Cardiac septum (tissue), 1 donor: Measurements from ENCODE around the gene LIG1. TPM values are rescaled to one million over a fixed set of nuclear protein-coding genes. Genes with fewer than 3 reads are reported as not detected.

ENCODE experiments used
- DNase-seq: peaks from one replicate; pipeline ENCODE4 v3.0.0-alpha.2; 2020; ENCODE audit warnings: low spot score
- intact Hi-C: fragments of 100-400 bp; cut with DNase I; formaldehyde crosslinking; loops from one replicate; pipeline ENCODE4 v1.14.0; 2022
- long read RNA-seq: library from polyadenylated mRNA; unstranded; transcript quantifications from one replicate; pipeline ENCODE4 v2.0.0, GENCODE V29; 2021
- total RNA-seq: library from RNA; stranded (reverse); fragmentation: NEBNext Ultra II Directional; extraction: Animal tissue kit (Norgen Biotek cat#: 25700); gene quantifications from one replicate; pipeline ENCODE4 v1.2.1, GENCODE V29; 2021
- donor health status: DM: no; HTN: no; CAD: no.

LIG1 gene
- total RNA-seq, result 5.2 TPM
- long read RNA-seq, partial matches to known transcripts, result 3 of 6 reads
- long read RNA-seq, other reads (novel, unspliced or antisense), result 2 of 6 reads

DNA sequence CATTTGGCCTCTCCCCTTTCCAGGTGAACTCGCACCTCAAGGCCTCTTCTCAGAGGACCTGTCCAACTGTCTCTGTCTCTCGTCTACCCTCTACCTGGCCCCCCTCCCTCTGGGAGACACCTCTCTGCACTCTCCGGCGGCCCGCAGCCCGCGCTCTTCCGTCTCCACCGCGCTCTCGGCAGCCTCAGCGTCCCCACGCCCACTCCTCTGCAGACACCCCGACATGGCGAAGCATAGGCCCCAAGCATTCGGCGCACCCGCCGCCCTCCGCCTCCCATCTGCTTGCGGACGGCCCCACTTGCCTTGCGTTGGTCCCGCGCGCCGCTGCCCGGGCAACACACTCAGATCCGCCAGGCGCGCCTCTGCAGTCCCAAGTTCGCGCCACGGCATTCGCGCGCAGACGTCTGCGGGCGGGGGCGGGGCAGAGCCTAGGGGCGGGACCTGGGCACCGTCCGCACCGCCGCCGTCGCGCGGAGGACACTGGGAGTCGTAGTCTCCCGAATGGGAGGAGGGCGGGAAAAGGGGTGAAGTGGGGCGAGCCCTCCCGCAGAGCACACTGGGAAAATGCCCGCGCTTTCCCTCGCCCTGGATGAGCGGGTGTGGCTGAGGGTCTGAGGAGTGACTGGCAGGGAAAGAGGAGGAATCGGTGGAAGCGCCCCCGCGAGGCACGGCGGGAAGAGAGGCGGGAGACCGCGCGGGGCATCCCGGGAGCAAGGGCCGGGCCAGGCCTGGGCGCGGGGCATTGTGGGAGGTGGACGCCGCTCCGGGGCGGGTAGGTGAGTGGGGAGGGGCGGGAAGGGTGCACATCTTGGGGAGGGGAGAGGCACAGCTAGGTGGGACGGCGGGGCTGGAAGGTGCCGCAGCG lies at the start of gene LIG1, which contains the start of gene ZSWIM9:
Gene LIG1 (minus strand): TSS at position 406 of the 865 bp plus-strand sequence. CDS start 4,778 bp downstream, outside the sequence.
Gene ZSWIM9 (plus strand): TSS at position 742 of the 865 bp plus-strand sequence. CDS start 1,123 bp downstream, outside the sequence.
- DNase-seq, result peak; percentile 96
- intact Hi-C loops, result loop anchor here (1.0 kb wide), 1 partner anchor 34 kb away; no protein-coding TSS in a partner anchor

GRCh38 chr19:48218997-48219396 lies 48.9 kb upstream of the LIG1 start:
- DNase-seq, result no peak
- intact Hi-C loops, result no loop called here

- DNase-seq, result no peak
- intact Hi-C loops, result no loop called here
Observed at GRCh38 chr19:48216933-48217332, 46.8 kb upstream of the LIG1 start.

DNA sequence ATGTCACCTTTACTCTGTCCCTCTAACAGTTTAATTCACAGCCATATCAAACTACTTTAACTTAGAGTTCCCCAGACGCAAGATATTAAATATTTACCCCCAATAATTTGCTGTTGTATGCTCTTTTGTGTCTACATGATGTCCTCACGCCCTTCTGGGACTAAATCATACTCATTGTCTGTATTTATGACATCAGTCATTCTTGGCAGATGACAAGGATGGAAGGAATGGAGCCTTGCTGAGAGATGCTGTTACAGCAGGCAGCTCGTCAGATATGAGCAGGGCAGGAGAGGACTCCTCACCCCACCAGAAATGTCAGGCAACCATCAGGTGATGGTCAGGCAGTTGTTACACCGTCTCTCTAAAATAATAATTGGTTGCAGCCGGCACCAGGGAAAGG lies 43.8 kb upstream of the LIG1 start:
- no peak for DNase-seq
- intact Hi-C loops, result no loop called here

GRCh38 chr19:48210005-48210404 lies 39.9 kb upstream of the LIG1 start:
- no peak for DNase-seq
- intact Hi-C loops, result no loop called here

DNA sequence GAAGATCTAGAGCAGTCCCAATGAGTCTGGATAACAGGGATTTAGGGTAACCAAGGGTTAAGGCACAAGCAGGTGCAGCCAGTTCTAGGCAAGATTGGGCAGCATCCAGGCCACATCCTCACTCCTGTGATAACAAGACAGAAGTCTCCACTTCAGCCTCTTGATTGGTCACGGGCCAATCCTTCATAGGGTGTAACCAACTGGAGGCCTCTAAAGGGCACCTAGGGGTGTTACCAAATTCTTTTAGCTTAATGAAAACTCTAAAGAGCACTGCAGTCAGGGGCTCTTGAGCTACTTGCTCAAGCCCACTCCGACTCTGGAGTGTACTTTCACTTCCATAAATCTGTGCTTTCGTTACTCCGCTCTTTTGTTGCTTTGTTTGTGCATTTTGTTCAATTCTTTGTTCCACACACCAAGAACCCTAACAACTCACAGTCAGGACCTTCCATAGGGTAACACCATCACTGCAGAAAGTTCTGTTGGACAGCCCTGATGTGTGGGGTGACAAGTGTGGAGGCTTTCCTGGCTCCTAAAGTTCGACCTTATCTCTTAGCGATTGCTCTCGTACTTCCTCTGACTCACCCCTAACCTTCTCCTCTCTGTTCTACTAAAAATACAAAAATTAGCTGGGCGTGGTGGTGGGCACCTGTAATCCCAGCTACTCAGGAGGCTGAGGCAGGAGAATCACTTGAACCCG lies 36.4 kb upstream of the LIG1 start:
- DNase-seq, result no peak
- intact Hi-C loops, result no loop called here

- intact Hi-C loops, result loop anchor here (1.0 to 5.0 kb wide), 2 partner anchors 34 to 53 kb away; partner anchors contain the start of genes CARD8, LIG1 and ZSWIM9
- DNase-seq, result peak; percentile 97
Observed at GRCh38 chr19:48203794-48204628, 33.9 kb upstream of the LIG1 start.

DNA sequence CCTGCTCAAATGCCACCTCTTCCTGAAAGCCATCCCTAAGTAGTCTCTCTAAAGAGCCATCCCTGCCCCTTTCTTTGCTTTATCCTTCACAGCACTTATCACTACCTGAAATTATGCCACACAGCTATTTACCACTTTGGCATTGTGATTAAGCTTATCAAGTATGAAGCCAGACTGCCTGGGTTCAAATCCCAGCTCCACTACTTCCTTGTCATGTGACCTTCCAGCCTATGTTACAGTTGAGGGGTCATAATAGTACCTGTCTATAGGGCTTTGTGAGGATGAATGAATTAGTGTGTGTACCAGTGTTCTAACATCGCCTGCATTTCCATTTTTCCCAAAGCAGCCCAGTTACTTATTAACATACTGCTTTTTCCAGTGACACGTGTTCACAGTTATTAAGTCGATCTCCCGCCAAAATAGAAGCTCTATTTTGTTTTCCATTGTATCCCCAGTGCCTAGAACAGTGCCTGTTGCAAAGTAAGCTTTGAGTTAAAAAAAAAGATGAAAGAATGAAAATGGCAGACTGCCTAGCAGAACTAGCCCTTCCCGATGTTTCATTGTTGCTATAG lies 33.2 kb upstream of the LIG1 start:
- intact Hi-C loops, result loop anchor here (5.0 kb wide), 1 partner anchor 54 kb away; the partner anchor contains the start of gene CARD8
- DNase-seq, result no peak

DNA sequence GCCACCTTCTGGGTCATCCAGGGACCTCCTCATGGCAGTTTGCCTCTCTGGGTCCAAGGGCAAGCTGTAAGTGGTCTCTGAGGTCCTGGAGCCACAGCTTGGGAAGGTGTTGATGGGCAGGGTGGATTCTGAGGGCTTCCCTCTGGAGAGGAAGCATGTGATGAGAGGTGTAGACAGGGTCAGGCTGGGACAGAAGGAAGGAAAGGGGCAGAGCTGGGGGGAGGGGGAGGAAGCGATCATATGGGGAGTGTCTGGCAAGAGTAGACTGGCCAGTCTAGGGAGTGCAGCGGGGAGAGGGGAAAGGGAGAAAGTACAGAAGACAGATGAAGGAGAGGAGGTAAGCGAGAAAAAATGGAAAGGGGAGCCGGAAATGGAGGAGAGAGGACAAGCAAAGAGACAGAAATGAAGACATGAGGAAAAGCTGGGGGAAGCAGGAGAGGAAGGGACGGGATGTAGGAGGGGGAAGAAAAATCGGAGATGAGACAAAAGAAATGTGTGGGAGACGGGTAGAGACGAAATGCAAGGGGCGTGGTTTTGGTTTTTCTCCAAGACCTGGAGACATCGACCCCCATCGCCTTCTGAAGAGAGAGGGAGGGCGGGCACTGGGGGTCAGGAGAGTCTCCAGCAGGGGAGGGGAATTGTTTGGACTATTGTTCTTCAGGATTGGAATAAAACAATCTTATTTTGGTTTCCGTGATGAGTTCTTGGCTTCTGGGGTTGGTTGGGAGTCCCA lies 27.0 kb upstream of the LIG1 start:
- intact Hi-C loops, result no loop called here
- DNase-seq, result no peak

- intact Hi-C loops, result no loop called here
Observed at GRCh38 chr19:48196321-48196763, 26.2 kb upstream of the LIG1 start.

GRCh38 chr19:48194844-48195830 lies 25.0 kb upstream of the LIG1 start:
- intact Hi-C loops, result no loop called here
- no peak for DNase-seq

More at GRCh38 chr19:48196321-48196763, 26.2 kb upstream of the LIG1 start:
- no peak for DNase-seq

DNA sequence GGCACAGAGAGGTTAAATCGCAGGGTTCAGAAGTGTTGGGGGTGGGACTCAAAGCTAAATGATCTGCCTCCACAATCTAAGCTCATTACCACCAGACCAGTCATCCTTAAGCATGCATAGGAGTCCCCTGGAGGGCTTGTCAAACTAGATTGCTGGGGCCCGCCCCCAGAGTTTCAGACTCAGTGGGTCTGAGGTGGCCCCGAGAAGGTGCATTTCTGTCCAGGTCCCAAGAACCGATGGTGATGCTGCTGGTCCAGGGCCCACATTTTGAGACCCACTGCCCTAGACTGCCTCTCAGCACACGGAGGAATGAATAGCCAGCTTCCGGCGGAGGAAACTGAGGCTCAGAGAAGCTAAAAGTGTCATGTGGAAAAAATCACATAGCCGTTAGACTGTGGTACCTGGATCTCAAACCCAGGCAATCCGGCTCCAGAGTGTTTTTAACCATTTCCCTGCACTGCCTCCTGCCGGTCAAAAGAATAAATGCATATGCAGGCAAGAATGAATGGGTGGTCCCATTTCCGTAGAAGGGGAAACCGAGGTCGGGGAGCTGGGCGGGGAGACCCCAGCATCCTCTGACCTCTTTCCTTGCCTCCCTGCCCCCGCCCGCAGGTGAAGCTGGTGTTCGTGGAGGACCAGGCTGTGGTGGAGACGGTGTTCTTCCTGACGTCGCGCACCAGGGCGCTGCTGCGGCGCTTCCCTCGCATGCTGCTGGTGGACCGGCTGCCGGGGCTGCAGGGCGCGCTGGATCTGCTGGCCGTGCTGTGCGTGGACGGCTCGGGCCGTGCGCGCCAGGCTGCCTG lies 24.1 kb upstream of the LIG1 start:
- no peak for DNase-seq
- intact Hi-C loops, result no loop called here

- intact Hi-C loops, result no loop called here
- no peak for DNase-seq
Observed at GRCh38 chr19:48192750-48193149, 22.6 kb upstream of the LIG1 start.

DNA sequence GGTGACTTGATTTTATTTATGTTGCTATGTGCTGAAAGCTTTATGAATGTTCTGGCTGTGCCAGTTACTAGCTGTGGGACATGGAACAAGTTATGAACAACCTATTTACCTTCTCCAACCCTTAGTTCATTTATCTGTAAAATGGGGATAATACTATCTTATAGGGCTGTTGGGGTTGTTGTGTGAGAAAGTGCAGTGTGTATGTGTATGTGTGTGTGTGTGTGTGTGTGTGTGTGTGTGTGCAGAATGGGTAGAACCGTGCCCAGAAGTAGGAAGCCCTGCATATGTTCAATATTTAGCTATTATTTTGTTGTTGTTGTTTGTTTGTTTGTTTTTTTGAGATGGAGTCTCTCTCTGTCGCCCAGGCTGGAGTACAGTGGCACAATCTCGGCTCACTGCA lies 20.7 kb upstream of the LIG1 start:
- intact Hi-C loops, result no loop called here
- DNase-seq, result no peak

GRCh38 chr19:48190288-48190884 lies 20.2 kb upstream of the LIG1 start:
- DNase-seq, result no peak
- intact Hi-C loops, result no loop called here

DNA sequence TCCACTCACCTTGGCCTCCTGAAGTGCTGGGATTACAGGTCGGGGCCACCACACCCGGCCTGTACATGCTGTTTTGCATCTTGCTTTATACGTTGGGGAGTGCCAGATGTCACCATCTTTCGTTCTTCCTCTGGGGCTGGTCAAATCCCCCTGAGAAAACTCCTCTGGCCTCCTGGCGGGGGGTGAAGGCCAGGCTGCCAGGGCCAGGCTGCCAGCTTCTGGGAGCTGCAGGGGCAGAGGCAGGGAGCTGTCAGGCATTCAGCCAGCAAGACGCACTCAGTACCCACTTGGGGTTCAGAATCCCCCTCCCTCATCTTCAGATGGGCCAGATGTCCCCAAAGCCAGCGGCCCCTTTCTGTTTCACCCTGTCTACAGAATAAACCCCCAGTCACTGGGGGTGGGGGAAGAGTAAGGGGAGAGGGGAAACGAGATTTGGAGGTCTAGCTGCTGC lies 16.4 kb upstream of the LIG1 start:
- DNase-seq, result no peak
- intact Hi-C loops, result no loop called here
